ENCODE data around the gene FBLN2. TPM values are rescaled to one million over a fixed set of nuclear protein-coding genes. Genes with fewer than 3 reads are reported as not detected.

Gene FBLN2
- total and polyA plus RNA-seq, 2 of the 4 experiments (the other 2 are of a cell fraction): 11.8 to 60.8 TPM

GRCh38 chr3:13669457-13669856 lies 120.5 kb downstream of the FBLN2 start:
- POLR2A ChIA-PET (ENCODE audit: unreplicated experiment): no interaction called here
- Histone ChIP-seq H3K9me1 (ENCODE audit: insufficient read depth, low read length) (no peaks in the 10 kb centered on the region), H2BK20ac (ENCODE audit: low read depth, low read length) (no peak overlapping the region), H2AK5ac (ENCODE audit: low read depth, low read length) (no peak overlapping the region), H2BK5ac (ENCODE audit: low read depth, low read length, poor library complexity, severe bottlenecking) (no peak overlapping the region), H3K56ac (ENCODE audit: extremely low read depth, insufficient read depth, low read length) (no peak overlapping the region), H3K4me2 (ENCODE audit: low read depth, low read length) (no peak overlapping the region), H2AFZ (replicated peaks; ENCODE audit: low read length, poor library complexity) (no peak overlapping the region), H3K27me3 (ENCODE audit: control insufficient read depth, insufficient read depth, low read length) (peaks cover 3% of the 10 kb centered on the region), H3K4ac (ENCODE audit: low read depth, low read length) (no peak overlapping the region), H4K5ac (ENCODE audit: low read depth, low read length) (no peak overlapping the region), H3K18ac (ENCODE audit: low read depth, low read length) (no peak overlapping the region), H3K79me1 (ENCODE audit: low read depth in 1 of 2, low read length in 2 of 2) (no peaks in the 10 kb centered on the region), H2BK120ac (ENCODE audit: low read depth, low read length) (no peak overlapping the region), H3K9me3 (ENCODE audit: control insufficient read depth, insufficient read depth, low read length) (no peaks in the 10 kb centered on the region), H3K27ac (ENCODE audit: insufficient read depth, low read length) (no peak overlapping the region), H4K91ac (ENCODE audit: insufficient read depth, low read depth, low read length) (no peak overlapping the region), H3K4me3 (ENCODE audit: insufficient read depth, low read depth, low read length) (no peak overlapping the region), H3K36me3 (ENCODE audit: control insufficient read depth, insufficient read depth, low read length) (no peaks in the 10 kb centered on the region), H3K4me1 (ENCODE audit: control insufficient read depth, insufficient read depth, low read length) (no peaks in the 10 kb centered on the region), H4K8ac (ENCODE audit: low read depth in 2 of 2, low read length in 2 of 2) (no peak overlapping the region), H3K9ac (ENCODE audit: low read depth, low read length) (no peak overlapping the region), H3K23ac (ENCODE audit: low read depth, low read length) (no peak overlapping the region), H4K20me1 (ENCODE audit: insufficient read depth, low read length) (no peaks in the 10 kb centered on the region), H2BK15ac (ENCODE audit: low read depth, low read length) (no peak overlapping the region), H3K14ac (replicated peaks; ENCODE audit: low read depth, low read length) (no peak overlapping the region), H2AK9ac (replicated peaks; ENCODE audit: low read depth, low read length, poor library complexity) (no peak overlapping the region)
- ATAC-seq (ENCODE audit: low read depth): no peak
- no TSS peak for BruUV-seq (replicated peaks)
- CTCF ChIA-PET: no interaction called here
- 14% methylated on average over 1 of the region's 1 CpG; no CpG with 5 or more reads in 1 of the 2 experiments for whole genome bisulfite sequencing, 2 experiments (ENCODE audit: extremely low coverage in 2 of 2, insufficient read length in 1 of 2)
- no peak for TF ChIP-seq CEBPB (IDR thresholded peaks at IDR 0.05; ENCODE audit: low read depth, low read length)
- TF ChIP-seq BHLHE40 (IDR thresholded peaks at IDR 0.05; ENCODE audit: low read depth, low read length): no peak
- TF ChIP-seq RAD21 (IDR thresholded peaks at IDR 0.05; ENCODE audit: low read length): no peak
- TF ChIP-seq, protein P1, sequence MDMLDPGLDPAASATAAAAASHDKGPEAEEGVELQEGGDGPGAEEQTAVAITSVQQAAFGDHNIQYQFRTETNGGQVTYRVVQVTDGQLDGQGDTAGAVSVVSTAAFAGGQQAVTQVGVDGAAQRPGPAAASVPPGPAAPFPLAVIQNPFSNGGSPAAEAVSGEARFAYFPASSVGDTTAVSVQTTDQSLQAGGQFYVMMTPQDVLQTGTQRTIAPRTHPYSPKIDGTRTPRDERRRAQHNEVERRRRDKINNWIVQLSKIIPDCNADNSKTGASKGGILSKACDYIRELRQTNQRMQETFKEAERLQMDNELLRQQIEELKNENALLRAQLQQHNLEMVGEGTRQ (IDR thresholded peaks at IDR 0.05; ENCODE audit: low read depth, low read length): no peak
- TF ChIP-seq CHD1 (IDR thresholded peaks at IDR 0.05; ENCODE audit: low read depth, low read length): no peak
- no peak for TF ChIP-seq SMC3 (IDR thresholded peaks at IDR 0.05; ENCODE audit: low read depth, low read length)
- TF ChIP-seq POLR2A (IDR thresholded peaks at IDR 0.05; ENCODE audit: low read depth, low read length): no peak
- TF ChIP-seq MAFK (IDR thresholded peaks at IDR 0.05; ENCODE audit: low read depth, low read length): no peak
- no peak for TF ChIP-seq NFE2L2 (IDR thresholded peaks at IDR 0.05; ENCODE audit: low read depth, low read length)
- TF ChIP-seq MAZ (IDR thresholded peaks at IDR 0.05; ENCODE audit: borderline replicate concordance, low read depth, low read length): no peak
- no peak for TF ChIP-seq MXI1 (IDR thresholded peaks at IDR 0.05; ENCODE audit: borderline replicate concordance, low read depth, low read length)
- no peak for TF ChIP-seq FOS (IDR thresholded peaks at IDR 0.05; ENCODE audit: low read depth, low read length)
- TF ChIP-seq, protein P2, sequence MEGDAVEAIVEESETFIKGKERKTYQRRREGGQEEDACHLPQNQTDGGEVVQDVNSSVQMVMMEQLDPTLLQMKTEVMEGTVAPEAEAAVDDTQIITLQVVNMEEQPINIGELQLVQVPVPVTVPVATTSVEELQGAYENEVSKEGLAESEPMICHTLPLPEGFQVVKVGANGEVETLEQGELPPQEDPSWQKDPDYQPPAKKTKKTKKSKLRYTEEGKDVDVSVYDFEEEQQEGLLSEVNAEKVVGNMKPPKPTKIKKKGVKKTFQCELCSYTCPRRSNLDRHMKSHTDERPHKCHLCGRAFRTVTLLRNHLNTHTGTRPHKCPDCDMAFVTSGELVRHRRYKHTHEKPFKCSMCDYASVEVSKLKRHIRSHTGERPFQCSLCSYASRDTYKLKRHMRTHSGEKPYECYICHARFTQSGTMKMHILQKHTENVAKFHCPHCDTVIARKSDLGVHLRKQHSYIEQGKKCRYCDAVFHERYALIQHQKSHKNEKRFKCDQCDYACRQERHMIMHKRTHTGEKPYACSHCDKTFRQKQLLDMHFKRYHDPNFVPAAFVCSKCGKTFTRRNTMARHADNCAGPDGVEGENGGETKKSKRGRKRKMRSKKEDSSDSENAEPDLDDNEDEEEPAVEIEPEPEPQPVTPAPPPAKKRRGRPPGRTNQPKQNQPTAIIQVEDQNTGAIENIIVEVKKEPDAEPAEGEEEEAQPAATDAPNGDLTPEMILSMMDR (conservative IDR thresholded peaks at IDR 0.05; ENCODE audit: low read depth, low read length): no peak
- TF ChIP-seq RFX5 (IDR thresholded peaks at IDR 0.05; ENCODE audit: low read depth, low read length): no peak
- TF ChIP-seq RCOR1 (IDR thresholded peaks at IDR 0.05; ENCODE audit: insufficient replicate concordance, low read length): no peak
- TF ChIP-seq ELK1 (IDR thresholded peaks at IDR 0.05; ENCODE audit: borderline replicate concordance, low read depth, low read length): no peak
- DNase-seq: no peak
- intact Hi-C loops (cut with micrococcal nuclease) (no loop called here), dilution Hi-C loops (cut with HindIII; ENCODE audit: low sequenced_read_pairs, unreplicated experiment) (no loop called here), in situ Hi-C loops (cut with MboI; ENCODE audit: low sequenced_read_pairs) (no loop called here)

All from IMR-90 (cell line).